Activated CD8-positive, alpha-beta memory T cell treated with anti-CD3 and anti-CD28 coated beads, Interleukin-2, amount 50 U/mL, for 1 hour (primary cell): ENCODE results near the gene SH2D2A.

Experiments used
- DNase-seq: peaks from one replicate; pipeline ENCODE4 v3.0.0-alpha.2; 2020; ENCODE audit errors: extremely low read depth

The SH2D2A gene

GRCh38 chr1:156847591-156848460 is 31.2 kb upstream of the SH2D2A start:
- no peak for DNase-seq

- no peak for DNase-seq
These were observed 30.0 kb upstream of the SH2D2A start for GRCh38 chr1:156846643-156847042.

- DNase-seq: no peak
These were observed 29.4 kb upstream of the SH2D2A start for GRCh38 chr1:156845953-156846545.

- DNase-seq: no peak
These were observed 28.7 kb upstream of the SH2D2A start for GRCh38 chr1:156845055-156845952.

GRCh38 chr1:156844638-156845037 is 28.0 kb upstream of the SH2D2A start:
- DNase-seq: no peak

GRCh38 chr1:156844102-156844501 is 27.5 kb upstream of the SH2D2A start:
- no peak for DNase-seq

- no peak for DNase-seq
These were observed 26.1 kb upstream of the SH2D2A start for GRCh38 chr1:156842618-156843300.

- no peak for DNase-seq
These were observed 24.7 kb upstream of the SH2D2A start for GRCh38 chr1:156841295-156841855.

GRCh38 chr1:156840898-156841279 is 24.2 kb upstream of the SH2D2A start:
- DNase-seq: no peak

GRCh38 chr1:156840186-156840897 is 23.7 kb upstream of the SH2D2A start:
- no peak for DNase-seq

- no peak for DNase-seq
These were observed 22.9 kb upstream of the SH2D2A start for GRCh38 chr1:156839426-156840109.

GRCh38 chr1:156838972-156839371 is 22.3 kb upstream of the SH2D2A start:
- DNase-seq: no peak

- no peak for DNase-seq
These were observed 20.2 kb upstream of the SH2D2A start for GRCh38 chr1:156836892-156837291.

GRCh38 chr1:156836041-156836654 is 19.5 kb upstream of the SH2D2A start:
- DNase-seq: no peak

GRCh38 chr1:156834322-156834721 is 17.7 kb upstream of the SH2D2A start:
- no peak for DNase-seq

GRCh38 chr1:156833603-156834002 is 17.0 kb upstream of the SH2D2A start:
- no peak for DNase-seq

GRCh38 chr1:156832434-156832833 is 15.8 kb upstream of the SH2D2A start:
- no peak for DNase-seq

- no peak for DNase-seq
These were observed 11.9 kb upstream of the SH2D2A start for GRCh38 chr1:156828400-156829124.

- DNase-seq: no peak
These were observed 10.0 kb upstream of the SH2D2A start for GRCh38 chr1:156826630-156827029.
